Hepatocyte (in vitro differentiated cells): ENCODE data around the gene KIAA1549. TPM values are rescaled to one million over a fixed set of nuclear protein-coding genes. Genes with fewer than 3 reads are reported as not detected.

Source experiments
- DNase-seq: peaks from one replicate; pipeline ENCODE4 v3.0.0-alpha.2; 2016; ENCODE audit warnings: low spot score
- H2AFZ ChIP-seq: fragments of 200-600 bp; sonication (generic); 2 replicates; pipeline ENCODE4 v1.6.0; 2016; ENCODE audit warnings: antibody characterized with exemption, mild to moderate bottlenecking
- H3K27ac ChIP-seq: fragments of 200-600 bp; sonication (generic); 2 replicates; pipeline ENCODE4 v1.5.1; 2016; ENCODE audit warnings: mild to moderate bottlenecking
- H3K27me3 ChIP-seq: fragments of 200-600 bp; sonication (generic); 2 replicates; pipeline ENCODE4 v1.6.1; 2016
- H3K36me3 ChIP-seq: fragments of 200-600 bp; sonication (generic); replicated peaks from 2 replicates; pipeline ENCODE4 v1.5.1; 2016; ENCODE audit warnings: low read depth; ENCODE audit not compliant: insufficient read depth
- H3K4me1 ChIP-seq: fragments of 200-600 bp; sonication (generic); 2 replicates; pipeline ENCODE4 v1.5.1; 2016; ENCODE audit warnings: mild to moderate bottlenecking, moderate library complexity; ENCODE audit not compliant: insufficient read depth
- H3K4me2 ChIP-seq: fragments of 200-600 bp; sonication (generic); 2 replicates; pipeline ENCODE4 v1.6.0; 2016
- H3K4me3 ChIP-seq: fragments of 200-600 bp; sonication (generic); 2 replicates; pipeline ENCODE4 v1.5.1; 2016; ENCODE audit warnings: mild to moderate bottlenecking
- H3K79me2 ChIP-seq: fragments of 200-600 bp; sonication (generic); 2 replicates; pipeline ENCODE4 v1.6.0; 2017; ENCODE audit warnings: mild to moderate bottlenecking
- H3K9me2 ChIP-seq: fragments of 200-600 bp; sonication (generic); replicated peaks from 2 replicates; pipeline ENCODE4 v1.6.0; 2017; ENCODE audit warnings: mild to moderate bottlenecking; ENCODE audit not compliant: insufficient read depth
- H3K9me3 ChIP-seq: fragments of 200-600 bp; sonication (generic); 2 replicates; pipeline ENCODE4 v1.5.1; 2016; ENCODE audit warnings: low read depth, mild to moderate bottlenecking
- H4K20me1 ChIP-seq: fragments of 200-600 bp; sonication (generic); 2 replicates; pipeline ENCODE4 v1.6.0; 2016; ENCODE audit warnings: mild to moderate bottlenecking; ENCODE audit not compliant: insufficient read depth, poor library complexity, severe bottlenecking
- CTCF ChIP-seq: fragments of 200-600 bp; sonication (generic); IDR thresholded peaks from 2 replicates; pipeline ENCODE4 v1.5.1; 2016; ENCODE audit warnings: antibody characterized with exemption, mild to moderate bottlenecking; ENCODE audit not compliant: poor library complexity
- EZH2 ChIP-seq: fragments of 200-600 bp; sonication (generic); IDR thresholded peaks from 2 replicates; pipeline ENCODE4 v1.6.1; 2016; ENCODE audit warnings: antibody characterized with exemption, mild to moderate bottlenecking, borderline replicate concordance
- EZH2phosphoT487 ChIP-seq: fragments of 200-600 bp; sonication (generic); IDR thresholded peaks from one replicate; pipeline ENCODE4 v1.6.1; 2018; ENCODE audit warnings: antibody characterized with exemption, mild to moderate bottlenecking, low read depth, moderate library complexity; ENCODE audit not compliant: unreplicated experiment, severe bottlenecking
- WGBS: methylation state at CpG from one replicate; pipeline ENCODE4 v1.1.6; 2016; ENCODE audit warnings: low lambda C conversion rate; ENCODE audit errors: missing lambda C conversion rate; 5-methylcytosine and 5-hydroxymethylcytosine counted together
- polyA plus RNA-seq: library from polyadenylated mRNA; unstranded; fragments of >200 nt; fragmentation: Nextera tagmentation; extraction: Ambion mirVana; gene quantifications from 2 replicates; pipeline ENCODE4 v1.2.1, GENCODE V29; 2016
- total RNA-seq: library from RNA; depleted of rRNA; stranded (reverse); fragments of >200 nt; gene quantifications from 2 replicates; pipeline ENCODE4 v1.2.3, GENCODE V29; 2014

KIAA1549 gene
- total and polyA plus RNA-seq, 2 experiments from 2014 or later, result 3.4 to 7.3 TPM

GRCh38 chr7:138900035-138900828 lies 81.0 kb downstream of the KIAA1549 start:
- no peaks in the 10 kb centered on the region for H3K9me3 ChIP-seq
- no peaks in the 10 kb centered on the region for H3K27me3 ChIP-seq
- H3K9me2 ChIP-seq, result no peaks in the 10 kb centered on the region
- no peaks in the 10 kb centered on the region for H3K36me3 ChIP-seq
- no peak overlapping the region for H3K4me2 ChIP-seq
- no peak overlapping the region for H3K27ac ChIP-seq
- DNase-seq, result no peak
- TF ChIP-seq EZH2phosphoT487 (no peak), CTCF (no peak), EZH2 (no peak)
- no peaks in the 10 kb centered on the region for H3K4me1 ChIP-seq
- no peaks in the 10 kb centered on the region for H3K79me2 ChIP-seq
- H4K20me1 ChIP-seq, result no peaks in the 10 kb centered on the region
- H2AFZ ChIP-seq, result no peak overlapping the region
- H3K4me3 ChIP-seq, result no peak overlapping the region
- WGBS, result 69% methylated on average over 12 of the region's 12 CpGs

GRCh38 chr7:138898802-138899201 lies 82.4 kb downstream of the KIAA1549 start:
- 85% methylated on average over 8 of the region's 8 CpGs for WGBS

GRCh38 chr7:138898255-138898654 lies 82.9 kb downstream of the KIAA1549 start:
- no peak overlapping the region for H3K27ac ChIP-seq
- H3K79me2 ChIP-seq, result no peaks in the 10 kb centered on the region
- no peaks in the 10 kb centered on the region for H3K27me3 ChIP-seq
- H3K4me2 ChIP-seq, result no peak overlapping the region
- no peaks in the 10 kb centered on the region for H3K36me3 ChIP-seq
- no peak for DNase-seq
- H3K4me1 ChIP-seq, result no peaks in the 10 kb centered on the region
- TF ChIP-seq EZH2, result no peak
- TF ChIP-seq CTCF, result no peak
- TF ChIP-seq EZH2phosphoT487, result no peak
- H3K9me3 ChIP-seq, result no peaks in the 10 kb centered on the region
- H3K4me3 ChIP-seq, result no peak overlapping the region
- no peaks in the 10 kb centered on the region for H3K9me2 ChIP-seq
- 92% methylated on average over 3 of the region's 3 CpGs for WGBS
- no peaks in the 10 kb centered on the region for H4K20me1 ChIP-seq
- H2AFZ ChIP-seq, result no peak overlapping the region

More at GRCh38 chr7:138898802-138899201, 82.4 kb downstream of the KIAA1549 start:
- H3K27me3 ChIP-seq, result no peaks in the 10 kb centered on the region
- H3K9me2 ChIP-seq, result no peaks in the 10 kb centered on the region
- no peak for DNase-seq
- H3K4me1 ChIP-seq, result no peaks in the 10 kb centered on the region
- no peak overlapping the region for H3K4me3 ChIP-seq
- H3K79me2 ChIP-seq, result no peaks in the 10 kb centered on the region
- no peak overlapping the region for H2AFZ ChIP-seq
- H4K20me1 ChIP-seq, result no peaks in the 10 kb centered on the region
- TF ChIP-seq EZH2 (no peak), EZH2phosphoT487 (no peak), CTCF (no peak)
- H3K4me2 ChIP-seq, result no peak overlapping the region
- H3K9me3 ChIP-seq, result no peaks in the 10 kb centered on the region
- no peak overlapping the region for H3K27ac ChIP-seq
- no peaks in the 10 kb centered on the region for H3K36me3 ChIP-seq
